Nucleus accumbens (tissue), 56 donors: ENCODE measurements around the gene DHX57.

Experiments used
- DNase-seq, 56 donors: peaks; one replicate each; lab custom pipeline; 2025; lab: John Stamatoyannopoulos, UW

Gene DHX57

GRCh38 chr2:38751596-38752410 lies 123.9 kb downstream of the DHX57 start:
- DNase-seq: peak in 3 of 56 donors; percentile 37 to 55 (median 44)

DNA sequence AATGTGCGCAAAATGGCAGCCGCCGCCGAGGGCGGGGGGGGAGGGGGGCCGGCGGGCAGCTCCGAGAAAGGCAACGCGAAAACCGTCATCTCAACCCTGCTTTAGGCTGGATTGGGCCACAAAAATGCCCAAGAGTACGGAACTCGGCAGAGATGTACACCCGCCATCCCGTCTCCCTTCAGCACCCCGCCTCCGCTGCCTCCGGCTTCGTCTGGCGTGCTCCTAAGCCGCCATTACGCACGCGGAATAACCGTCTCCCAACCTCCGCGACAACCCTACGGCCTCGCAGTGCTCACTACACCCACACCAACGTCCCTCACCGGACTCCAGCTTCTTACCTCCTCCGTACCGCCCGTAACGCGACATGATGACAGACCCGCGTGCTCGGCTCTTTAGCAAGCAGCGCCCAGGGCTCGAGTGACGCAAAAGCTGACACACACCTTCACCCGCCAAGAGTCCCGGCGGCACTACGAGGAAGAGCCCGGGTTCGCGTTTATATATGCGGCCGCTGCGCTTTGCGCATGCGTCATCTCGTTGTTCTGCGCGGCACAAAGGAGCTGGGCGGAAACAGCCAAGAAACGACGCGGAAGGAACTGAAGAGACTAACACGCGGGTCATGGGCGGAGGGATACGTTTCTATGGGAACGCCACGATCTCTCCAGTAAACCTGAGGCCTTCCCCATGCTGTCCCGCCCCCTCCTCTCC lies 124.7 kb downstream of the DHX57 start, which contains the start of gene SRSF7:
Gene SRSF7 (minus strand): TSS at position 471 of the 705 bp plus-strand sequence. CDS start 105 bp downstream, at position 366.
- peak; percentile 71 to 98 (median 95) for DNase-seq

- DNase-seq: peak in 37 of 56 donors; percentile 16 to 70 (median 46)
Measured at GRCh38 chr2:38750011-38750890, 125.5 kb downstream of the DHX57 start.

GRCh38 chr2:38748943-38749804 lies 126.6 kb downstream of the DHX57 start:
- DNase-seq: no peak

DNA sequence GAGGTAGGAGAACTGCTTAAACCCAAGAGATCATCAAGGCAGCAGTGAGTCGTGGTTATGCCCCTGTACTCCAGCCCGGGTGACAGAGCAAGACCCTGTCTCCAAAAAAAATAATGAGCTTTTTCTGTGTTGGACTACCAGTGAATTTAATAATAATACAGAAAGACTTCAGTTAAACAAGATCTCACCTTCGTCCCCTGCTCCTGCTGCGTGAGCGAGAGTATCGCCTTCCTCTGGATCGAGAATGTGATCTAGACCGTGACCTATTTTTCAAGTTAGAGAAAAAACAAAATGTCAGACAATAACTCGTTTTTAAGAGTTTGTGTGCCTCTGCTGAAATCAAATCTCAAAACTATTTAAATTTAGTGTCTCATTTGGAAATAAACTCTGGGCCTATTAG lies 127.3 kb downstream of the DHX57 start:
- no peak for DNase-seq

DNA sequence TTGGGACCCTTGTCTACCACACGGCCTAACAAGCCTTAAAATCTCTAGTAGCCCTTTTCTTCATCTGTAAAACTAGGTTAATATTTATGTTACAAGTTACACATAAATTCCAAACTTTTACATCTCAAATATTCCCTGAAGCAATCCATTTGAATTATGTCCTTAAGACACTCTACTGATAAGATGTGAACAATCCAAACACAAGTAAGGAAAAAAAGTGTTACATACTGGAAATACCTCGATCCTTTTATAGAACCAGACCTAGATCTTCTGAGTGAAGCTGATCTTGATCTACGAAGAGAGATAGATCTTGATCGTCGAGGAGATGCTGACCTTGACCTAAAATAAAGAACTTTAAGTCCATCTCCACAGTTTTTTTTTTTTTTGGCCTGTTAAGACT lies 127.9 kb downstream of the DHX57 start:
- no peak for DNase-seq
